T-helper 1 cell treated with Interleukin-12 subunit alpha and Interleukin-12 subunit beta and Interleukin-4 antibody, amounts not matched to agents 30 ng/mL and 1 ng/mL, for 36 hours (primary cell): ENCODE data around the gene TLE3. TPM values are rescaled to one million over a fixed set of nuclear protein-coding genes. Genes with fewer than 3 reads are reported as not detected.
"Not testable (repeated sequence)": the region's sequence is repeated elsewhere in the genome, so short reads cannot be mapped to it uniquely, and the experiment has no call there.

Source experiments
- intact Hi-C: fragments of 100-400 bp; cut with micrococcal nuclease; formaldehyde crosslinking; loops from one replicate; pipeline ENCODE4 v1.15.1; 2024
- total RNA-seq: library from RNA; stranded (reverse); gene quantifications from 2 replicates; pipeline ENCODE4 v1.2.3, GENCODE V29; 2022

The TLE3 gene
- total RNA-seq = 97.8 and 98.2 TPM in 2 replicates

GRCh38 chr15:70097321-70098152 lies at the start of gene TLE3:
TSS of gene TLE3 (minus strand) at chr15:70097917. CDS start at chr15:70096798, 1,119 bp downstream.
- intact Hi-C loops = loop anchor here (1.0 to 10.0 kb wide), 11 partner anchors 121 to 1277 kb away; partner anchors contain the start of genes ANP32A, KIF23 and RPLP1

DNA sequence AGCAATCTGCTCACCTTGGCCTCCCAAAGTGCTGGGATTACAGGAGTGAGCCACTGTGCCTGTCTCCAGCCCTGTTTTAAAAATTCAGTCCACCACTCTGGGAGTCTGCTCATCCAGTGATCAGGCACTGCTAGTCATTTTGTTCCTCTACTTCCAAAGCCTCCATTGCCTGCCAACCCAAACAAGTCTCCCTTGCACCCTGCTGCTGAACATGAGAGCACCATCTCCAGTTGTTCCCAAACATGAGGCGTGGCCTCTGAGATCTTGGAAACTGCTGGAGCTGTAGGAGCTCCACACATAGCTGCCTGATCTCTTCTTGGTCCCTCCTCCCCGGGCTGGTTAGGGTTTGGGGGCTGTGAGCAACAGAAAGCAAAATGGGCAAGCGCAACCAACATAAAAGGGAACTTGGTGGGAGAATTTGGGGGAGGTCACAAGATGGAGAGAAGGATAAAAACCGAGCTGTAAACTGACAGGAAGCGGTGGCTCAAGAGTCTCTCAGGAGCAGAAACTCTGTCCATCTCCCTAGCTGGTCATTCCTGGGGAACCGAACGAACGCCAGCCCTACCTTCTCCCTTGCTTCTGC lies 49.6 kb upstream of the TLE3 start:
- intact Hi-C loops = no loop called here

- intact Hi-C loops = no loop called here
These were observed 49.1 kb upstream of the TLE3 start for GRCh38 chr15:70146771-70147170.

GRCh38 chr15:70146162-70146561 lies 48.4 kb upstream of the TLE3 start:
- intact Hi-C loops = no loop called here

- intact Hi-C loops = no loop called here
These were observed 47.5 kb upstream of the TLE3 start for GRCh38 chr15:70145261-70145660.

GRCh38 chr15:70142322-70143191 lies 44.8 kb upstream of the TLE3 start:
- intact Hi-C loops = loop anchor here (1.0 kb wide), 1 partner anchor 42 kb away; no protein-coding TSS in a partner anchor

GRCh38 chr15:70142072-70142321 lies 44.3 kb upstream of the TLE3 start:
- intact Hi-C loops = loop anchor here (1.0 kb wide), 1 partner anchor 42 kb away; no protein-coding TSS in a partner anchor

DNA sequence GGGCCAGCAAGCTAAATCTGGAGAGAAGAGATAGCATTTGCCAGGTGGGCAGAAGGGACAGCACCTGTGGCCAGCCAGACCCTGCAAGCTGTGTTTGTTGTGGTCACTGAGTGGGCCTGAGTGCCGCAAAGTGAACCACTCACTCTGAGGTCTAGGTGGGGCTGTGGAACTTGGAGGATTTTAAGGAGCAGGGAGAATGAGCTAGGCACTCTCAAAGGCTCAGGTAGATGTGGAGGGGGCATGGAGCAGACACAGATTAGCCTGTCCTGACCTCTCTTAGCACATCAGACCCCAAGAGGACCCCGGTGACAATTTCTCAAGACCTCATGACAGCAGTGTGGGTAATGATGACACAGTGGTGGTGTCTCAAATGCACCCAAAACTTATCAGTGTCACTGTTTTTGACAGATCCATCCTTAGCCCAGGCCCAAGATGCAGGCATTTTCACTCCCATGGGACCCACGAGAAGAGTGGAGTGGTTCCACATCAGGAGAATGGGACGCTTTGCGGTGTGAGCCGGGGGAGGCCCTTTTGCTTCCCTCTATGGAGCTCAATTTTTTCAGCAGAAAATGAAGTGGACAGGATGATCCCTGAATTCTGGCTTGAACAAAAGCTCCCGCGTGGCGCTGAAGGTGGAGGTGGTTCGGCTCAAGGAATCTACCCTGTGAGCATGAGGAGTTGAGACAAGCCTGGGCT lies 43.8 kb upstream of the TLE3 start:
- intact Hi-C loops = loop anchor here (1.0 kb wide), 1 partner anchor 41 kb away; no protein-coding TSS in a partner anchor

DNA sequence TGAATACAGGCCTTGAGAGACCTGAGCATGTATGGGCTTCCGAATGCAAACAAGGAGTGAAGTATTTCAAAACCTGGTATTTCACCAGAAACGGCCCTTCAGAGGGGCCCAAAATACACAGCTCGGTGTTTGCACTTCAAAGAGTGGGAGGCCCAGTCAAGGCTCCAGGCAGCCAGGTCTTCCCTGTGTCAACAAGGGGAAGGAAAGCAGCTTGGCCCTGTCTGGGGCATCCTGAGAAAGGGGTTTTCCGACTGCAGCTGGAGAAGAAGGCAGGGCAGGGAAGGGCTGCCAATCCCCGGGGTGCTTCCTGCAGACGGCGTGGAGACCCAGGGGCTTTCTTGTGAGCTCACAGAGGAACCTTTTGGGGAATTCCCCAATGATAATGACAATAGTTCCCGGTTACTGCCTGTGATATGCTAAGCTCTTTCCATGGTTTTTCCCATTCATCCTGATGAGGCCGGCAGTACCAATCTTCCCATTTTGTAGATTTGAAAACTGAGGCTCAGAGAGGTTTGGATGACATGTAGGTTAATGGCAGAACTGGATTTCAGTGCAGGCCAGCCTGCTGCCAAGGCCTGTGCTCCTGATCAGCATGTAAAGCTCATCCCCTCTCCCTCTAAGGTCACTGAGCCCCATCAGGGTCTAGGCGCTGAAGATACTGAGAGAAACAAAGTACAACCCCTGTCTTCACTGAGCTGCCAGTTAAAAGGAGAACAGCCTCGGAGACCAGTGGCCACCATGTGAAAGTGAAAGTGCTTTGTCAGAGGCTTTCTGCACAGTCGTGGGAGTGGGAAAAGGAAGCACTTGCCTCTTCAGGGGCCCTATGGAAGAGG lies 43.0 kb upstream of the TLE3 start:
- intact Hi-C loops = no loop called here

GRCh38 chr15:70140025-70140542 lies 42.4 kb upstream of the TLE3 start:
- intact Hi-C loops = no loop called here

DNA sequence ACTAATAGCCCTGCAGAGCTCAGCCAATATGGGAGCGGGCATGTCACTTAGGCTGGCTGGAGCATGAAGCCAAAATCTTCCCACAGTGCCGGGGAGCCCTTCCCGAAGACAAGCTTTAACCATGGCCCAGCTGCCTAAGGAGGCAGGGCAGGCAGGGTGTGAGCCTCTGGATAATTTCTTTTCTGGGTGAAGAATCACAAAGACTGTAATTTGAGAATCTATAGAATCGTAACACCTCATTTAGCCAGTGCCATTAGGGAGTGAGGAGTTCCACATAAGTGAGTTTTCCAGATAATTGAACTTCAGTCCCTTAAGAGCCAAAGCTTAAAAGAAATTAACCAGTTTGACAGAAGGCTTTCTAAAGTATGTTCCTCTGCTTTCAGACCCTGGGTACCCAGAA lies 40.2 kb upstream of the TLE3 start:
- intact Hi-C loops = no loop called here

DNA sequence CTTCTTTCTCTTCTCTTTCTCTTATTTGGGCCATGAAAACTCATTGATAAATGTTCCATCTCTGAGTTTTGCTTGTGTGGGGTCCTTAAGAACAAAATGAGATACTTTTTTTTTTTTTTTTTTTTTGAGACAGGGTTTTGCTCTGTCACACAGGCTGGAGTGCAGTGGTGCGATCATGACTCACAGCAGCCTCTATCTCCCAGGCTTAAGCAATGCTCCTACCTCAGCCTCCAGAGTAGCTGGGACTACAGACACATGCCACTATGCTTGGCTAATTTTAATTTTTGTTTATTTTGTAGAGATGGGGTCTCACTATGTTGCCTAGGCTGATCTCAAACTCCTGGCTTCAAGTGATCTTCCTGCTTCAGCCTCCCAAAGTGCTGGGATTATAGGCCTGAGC lies 39.3 kb upstream of the TLE3 start:
- intact Hi-C loops = not testable (repeated sequence)

DNA sequence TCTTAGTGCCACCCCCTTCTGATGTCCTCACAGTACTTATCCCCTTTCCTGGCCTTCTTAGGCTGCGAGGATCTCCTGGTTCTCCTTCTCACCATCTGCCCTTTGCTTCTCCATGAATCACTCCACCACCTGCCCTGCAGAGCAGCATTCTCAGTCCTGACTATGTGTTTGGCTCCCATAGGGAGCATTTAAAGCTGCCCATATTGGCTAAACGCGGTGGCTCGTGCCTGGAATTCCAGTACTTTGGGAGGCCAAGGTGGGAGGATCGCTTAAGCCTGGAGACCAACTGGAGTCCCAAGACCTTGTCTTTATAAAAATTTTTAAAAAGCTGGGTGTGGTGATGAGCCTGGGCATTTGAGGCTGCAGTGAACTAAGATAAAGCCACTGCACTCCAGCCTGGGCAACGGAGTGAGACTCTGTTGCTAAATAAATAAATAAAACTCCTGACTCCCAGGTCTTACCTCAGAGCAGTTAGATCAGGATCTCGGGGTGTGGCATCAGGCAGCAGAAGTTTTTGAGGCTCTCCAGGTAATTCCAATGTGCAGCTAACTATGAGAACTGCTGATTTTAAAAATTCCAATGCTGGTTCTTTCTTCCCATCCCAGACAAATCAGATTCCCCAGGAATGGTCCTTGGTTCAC lies 36.2 kb upstream of the TLE3 start:
- intact Hi-C loops = no loop called here

DNA sequence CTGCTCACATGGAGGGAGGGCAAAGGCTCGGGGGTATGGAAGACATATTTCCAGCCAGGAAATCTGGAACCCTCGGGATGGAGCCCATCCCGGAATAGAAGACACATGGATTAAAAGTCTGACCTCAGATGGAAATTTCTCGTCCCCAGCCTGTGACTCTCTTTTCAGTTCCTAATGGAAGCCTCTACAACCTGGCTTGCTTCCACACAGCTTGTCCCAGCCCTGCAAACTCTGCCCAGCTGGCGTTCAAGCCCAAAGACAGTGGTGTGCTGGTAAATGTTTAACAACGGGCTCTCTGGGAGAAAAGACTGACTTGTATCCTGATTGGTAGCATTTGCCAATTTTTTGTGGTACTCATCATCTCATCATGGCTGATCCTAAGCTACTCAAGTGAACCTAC lies 35.6 kb upstream of the TLE3 start:
- intact Hi-C loops = no loop called here

- intact Hi-C loops = no loop called here
These were observed 34.9 kb upstream of the TLE3 start for GRCh38 chr15:70132571-70132970.

DNA sequence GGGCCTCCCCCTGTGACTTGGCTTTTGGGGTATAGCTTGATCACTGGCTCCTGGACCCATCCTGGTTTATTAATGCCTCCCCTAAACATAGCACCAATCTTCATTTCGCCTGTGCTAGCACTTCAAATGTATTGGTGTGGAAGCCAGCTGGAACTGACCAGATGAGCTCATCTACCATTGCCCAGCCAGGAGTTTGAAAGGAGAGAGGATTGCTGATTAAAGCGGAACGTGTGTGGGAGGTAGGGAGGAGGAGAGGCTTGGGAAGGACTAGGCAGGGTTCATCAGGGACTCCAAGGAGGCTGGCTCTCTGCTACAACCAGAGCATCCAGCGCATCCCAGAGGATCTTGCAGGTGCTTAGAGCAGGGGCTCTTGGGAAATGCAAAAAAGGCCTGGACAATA lies 34.4 kb upstream of the TLE3 start:
- intact Hi-C loops = no loop called here

DNA sequence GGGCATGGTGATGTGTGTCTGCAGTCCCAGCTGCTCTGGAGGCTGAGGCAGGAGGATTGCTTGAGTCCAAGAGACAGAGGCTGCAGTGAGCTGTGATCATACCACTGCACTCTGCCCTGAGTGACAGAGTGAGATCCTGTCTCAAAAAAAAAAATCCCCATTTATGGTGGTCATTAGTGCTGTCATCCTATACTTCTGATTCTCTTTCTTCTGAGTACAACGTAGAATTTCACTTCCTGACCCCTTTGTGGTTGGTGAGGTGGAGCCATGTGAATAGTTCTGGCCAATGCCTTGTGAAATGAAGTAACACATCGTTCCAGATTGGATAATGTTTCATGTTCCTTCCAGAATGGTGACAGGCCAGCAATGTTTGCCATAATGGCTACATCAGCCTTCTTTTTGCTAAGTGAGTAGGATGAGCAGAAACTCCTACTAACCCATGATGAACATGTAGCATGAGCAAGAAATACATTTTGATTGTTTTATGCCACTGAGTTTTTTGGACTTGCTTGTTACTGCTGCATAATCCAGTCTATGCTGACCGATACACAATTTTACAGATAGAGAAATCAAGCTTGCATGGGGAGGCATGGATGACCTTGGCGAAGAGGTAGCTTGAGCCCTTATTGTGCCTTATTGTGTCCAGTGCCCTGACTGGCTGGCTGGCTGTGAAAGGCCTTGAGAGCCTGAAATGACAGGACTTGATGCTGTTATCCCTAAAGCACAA lies 30.9 kb upstream of the TLE3 start:
- intact Hi-C loops = no loop called here

DNA sequence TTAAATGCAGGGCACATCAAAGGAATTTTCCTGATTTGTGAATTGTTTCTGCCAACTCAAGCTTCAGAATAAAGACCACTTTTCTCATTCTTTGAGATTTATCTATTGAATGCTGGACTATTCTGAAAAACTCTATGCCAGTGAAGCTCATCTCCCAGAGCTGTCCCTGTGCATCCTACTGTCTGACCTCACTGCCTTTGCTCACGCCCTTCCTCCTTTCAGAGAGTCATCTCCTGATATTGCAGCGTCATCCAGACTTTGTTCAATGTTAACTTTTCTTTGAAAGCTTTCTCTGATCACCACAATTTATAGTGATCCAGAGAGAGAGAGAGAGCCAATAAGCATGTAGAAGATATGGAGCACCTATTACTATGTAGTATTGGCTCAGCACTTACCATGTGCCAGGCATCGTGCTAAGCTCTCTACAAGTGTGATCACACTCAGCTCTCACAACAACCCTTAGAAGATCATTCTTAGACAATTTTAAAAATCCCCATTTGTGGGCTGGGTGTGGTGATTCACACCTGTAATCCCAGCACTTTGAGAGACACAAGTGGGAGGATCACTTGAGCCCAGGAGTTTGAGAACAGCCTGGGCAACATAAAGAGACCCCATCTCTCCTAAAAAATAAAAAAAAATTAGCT lies 30.2 kb upstream of the TLE3 start:
- intact Hi-C loops = no loop called here
